Measurements from ENCODE around the gene SCN5A. TPM values are rescaled to one million over a fixed set of nuclear protein-coding genes. Genes with fewer than 3 reads are reported as not detected.

SCN5A gene
- total RNA-seq, 1 experiment from 2014 or later = 0.54 TPM

GRCh38 chr3:38600551-38600950, 48.9 kb downstream of the SCN5A start:
- Histone ChIP-seq H3K27ac (ENCODE audit: low read depth, low read length, poor library complexity, severe bottlenecking) (no peak overlapping the region), H3K4me1 (ENCODE audit: insufficient read depth, low read length, poor library complexity, severe bottlenecking) (no peaks in the 10 kb centered on the region), H3K9me3 (ENCODE audit: low read depth, low read length, poor library complexity, severe bottlenecking) (no peaks in the 10 kb centered on the region), H3K36me3 (ENCODE audit: insufficient read depth, low read length, poor library complexity, severe bottlenecking) (no peaks in the 10 kb centered on the region), H3K27me3 (replicated peaks; ENCODE audit: insufficient read depth, low read depth, low read length, poor library complexity) (peaks cover 3% of the 10 kb centered on the region), H3K4me3 (ENCODE audit: low read depth, low read length, poor library complexity, severe bottlenecking) (no peak overlapping the region)
- TF ChIP-seq CTCF (conservative IDR thresholded peaks at IDR 0.05; ENCODE audit: low read depth, low read length) (no peak), EZH2 (IDR thresholded peaks at IDR 0.05; ENCODE audit: borderline replicate concordance, low read depth, low read length, poor library complexity, severe bottlenecking) (no peak)
- ChIA-PET POLR2A (ENCODE audit: low non-redundant PET) (no interaction called here), CTCF (no interaction called here)
- BruUV-seq (replicated peaks) = no TSS peak
- intact Hi-C loops (cut with micrococcal nuclease; ENCODE audit: unreplicated experiment) = no loop called here
- no peak for DNase-seq (ENCODE audit: low spot score)

GRCh38 chr3:38599886-38600285, 49.6 kb downstream of the SCN5A start:
- Histone ChIP-seq H3K4me1 (ENCODE audit: insufficient read depth, low read length, poor library complexity, severe bottlenecking) (no peaks in the 10 kb centered on the region), H3K4me3 (ENCODE audit: low read depth, low read length, poor library complexity, severe bottlenecking) (no peak overlapping the region), H3K9me3 (ENCODE audit: low read depth, low read length, poor library complexity, severe bottlenecking) (no peaks in the 10 kb centered on the region), H3K27ac (ENCODE audit: low read depth, low read length, poor library complexity, severe bottlenecking) (no peak overlapping the region), H3K27me3 (replicated peaks; ENCODE audit: insufficient read depth, low read depth, low read length, poor library complexity) (peaks cover 3% of the 10 kb centered on the region), H3K36me3 (ENCODE audit: insufficient read depth, low read length, poor library complexity, severe bottlenecking) (no peaks in the 10 kb centered on the region)
- DNase-seq (ENCODE audit: low spot score) = no peak
- ChIA-PET CTCF (no interaction called here), POLR2A (ENCODE audit: low non-redundant PET) (no interaction called here)
- intact Hi-C loops (cut with micrococcal nuclease; ENCODE audit: unreplicated experiment) = no loop called here
- TF ChIP-seq CTCF (conservative IDR thresholded peaks at IDR 0.05; ENCODE audit: low read depth, low read length) (no peak), EZH2 (IDR thresholded peaks at IDR 0.05; ENCODE audit: borderline replicate concordance, low read depth, low read length, poor library complexity, severe bottlenecking) (no peak)
- no TSS peak for BruUV-seq (replicated peaks)

GRCh38 chr3:38598791-38599190, 50.7 kb downstream of the SCN5A start:
- DNase-seq (ENCODE audit: low spot score) = no peak
- intact Hi-C loops (cut with micrococcal nuclease; ENCODE audit: unreplicated experiment) = no loop called here
- ChIA-PET POLR2A (ENCODE audit: low non-redundant PET) (no interaction called here), CTCF (no interaction called here)
- TF ChIP-seq CTCF (conservative IDR thresholded peaks at IDR 0.05; ENCODE audit: low read depth, low read length) = no peak
- TF ChIP-seq EZH2 (IDR thresholded peaks at IDR 0.05; ENCODE audit: borderline replicate concordance, low read depth, low read length, poor library complexity, severe bottlenecking) = no peak
- H3K36me3 ChIP-seq (ENCODE audit: insufficient read depth, low read length, poor library complexity, severe bottlenecking) = no peaks in the 10 kb centered on the region
- no peaks in the 10 kb centered on the region for H3K4me1 ChIP-seq (ENCODE audit: insufficient read depth, low read length, poor library complexity, severe bottlenecking)
- no TSS peak for BruUV-seq (replicated peaks)
- H3K27me3 ChIP-seq (replicated peaks; ENCODE audit: insufficient read depth, low read depth, low read length, poor library complexity) = peaks cover 11% of the 10 kb centered on the region
- no peak overlapping the region for H3K4me3 ChIP-seq (ENCODE audit: low read depth, low read length, poor library complexity, severe bottlenecking)
- no peak overlapping the region for H3K27ac ChIP-seq (ENCODE audit: low read depth, low read length, poor library complexity, severe bottlenecking)
- no peaks in the 10 kb centered on the region for H3K9me3 ChIP-seq (ENCODE audit: low read depth, low read length, poor library complexity, severe bottlenecking)

Data from A673 (cell line).